HL-60 (cell line): ENCODE data around the gene MAP7.

Source experiments
- GABPA ChIP-seq: IDR thresholded peaks from 2 replicates; pipeline ENCODE4 v1.6.1; 2012; ENCODE audit warnings: low read depth
- POLR2AphosphoS5 ChIP-seq: IDR thresholded peaks from 2 replicates; pipeline ENCODE4 v1.6.1; 2012; ENCODE audit warnings: low read depth
- SPI1 ChIP-seq: IDR thresholded peaks from 2 replicates; pipeline ENCODE4 v1.6.1; 2012; ENCODE audit warnings: low read depth, mild to moderate bottlenecking, borderline replicate concordance
- TF ChIP-seq, protein P1 (sequence below): IDR thresholded peaks from one replicate; pipeline ENCODE4 v1.5.1; 2011; ENCODE audit warnings: low read length, control low read depth, inconsistent platforms; ENCODE audit not compliant: insufficient read depth
- TF ChIP-seq, protein P2 (sequence below): IDR thresholded peaks from 2 replicates; pipeline ENCODE4 v1.6.1; 2012; ENCODE audit warnings: low read depth; ENCODE audit not compliant: insufficient replicate concordance

DNA sequence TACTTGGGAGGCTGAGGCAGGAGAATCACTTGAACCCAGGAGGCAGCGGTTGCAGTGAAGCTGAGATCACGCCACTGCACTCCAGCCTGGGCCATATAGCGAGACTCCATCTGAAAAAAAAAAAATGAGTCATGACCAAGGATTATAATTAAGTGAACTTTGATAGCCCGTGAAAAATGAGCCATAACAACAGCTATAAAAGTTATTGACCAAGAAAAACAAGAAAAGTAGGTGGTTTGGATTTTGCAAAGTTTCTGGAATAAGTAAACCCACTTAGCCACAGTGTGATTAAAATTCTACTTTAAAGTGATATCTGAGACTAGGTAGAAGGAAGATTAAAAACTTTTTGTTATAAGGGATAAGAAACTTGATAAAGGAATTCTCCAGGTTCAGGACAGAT, 234.6 kb downstream of the MAP7 start:
- TF ChIP-seq, protein P1, sequence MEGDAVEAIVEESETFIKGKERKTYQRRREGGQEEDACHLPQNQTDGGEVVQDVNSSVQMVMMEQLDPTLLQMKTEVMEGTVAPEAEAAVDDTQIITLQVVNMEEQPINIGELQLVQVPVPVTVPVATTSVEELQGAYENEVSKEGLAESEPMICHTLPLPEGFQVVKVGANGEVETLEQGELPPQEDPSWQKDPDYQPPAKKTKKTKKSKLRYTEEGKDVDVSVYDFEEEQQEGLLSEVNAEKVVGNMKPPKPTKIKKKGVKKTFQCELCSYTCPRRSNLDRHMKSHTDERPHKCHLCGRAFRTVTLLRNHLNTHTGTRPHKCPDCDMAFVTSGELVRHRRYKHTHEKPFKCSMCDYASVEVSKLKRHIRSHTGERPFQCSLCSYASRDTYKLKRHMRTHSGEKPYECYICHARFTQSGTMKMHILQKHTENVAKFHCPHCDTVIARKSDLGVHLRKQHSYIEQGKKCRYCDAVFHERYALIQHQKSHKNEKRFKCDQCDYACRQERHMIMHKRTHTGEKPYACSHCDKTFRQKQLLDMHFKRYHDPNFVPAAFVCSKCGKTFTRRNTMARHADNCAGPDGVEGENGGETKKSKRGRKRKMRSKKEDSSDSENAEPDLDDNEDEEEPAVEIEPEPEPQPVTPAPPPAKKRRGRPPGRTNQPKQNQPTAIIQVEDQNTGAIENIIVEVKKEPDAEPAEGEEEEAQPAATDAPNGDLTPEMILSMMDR = no peak
- no peak for TF ChIP-seq GABPA
- TF ChIP-seq, protein P2, sequence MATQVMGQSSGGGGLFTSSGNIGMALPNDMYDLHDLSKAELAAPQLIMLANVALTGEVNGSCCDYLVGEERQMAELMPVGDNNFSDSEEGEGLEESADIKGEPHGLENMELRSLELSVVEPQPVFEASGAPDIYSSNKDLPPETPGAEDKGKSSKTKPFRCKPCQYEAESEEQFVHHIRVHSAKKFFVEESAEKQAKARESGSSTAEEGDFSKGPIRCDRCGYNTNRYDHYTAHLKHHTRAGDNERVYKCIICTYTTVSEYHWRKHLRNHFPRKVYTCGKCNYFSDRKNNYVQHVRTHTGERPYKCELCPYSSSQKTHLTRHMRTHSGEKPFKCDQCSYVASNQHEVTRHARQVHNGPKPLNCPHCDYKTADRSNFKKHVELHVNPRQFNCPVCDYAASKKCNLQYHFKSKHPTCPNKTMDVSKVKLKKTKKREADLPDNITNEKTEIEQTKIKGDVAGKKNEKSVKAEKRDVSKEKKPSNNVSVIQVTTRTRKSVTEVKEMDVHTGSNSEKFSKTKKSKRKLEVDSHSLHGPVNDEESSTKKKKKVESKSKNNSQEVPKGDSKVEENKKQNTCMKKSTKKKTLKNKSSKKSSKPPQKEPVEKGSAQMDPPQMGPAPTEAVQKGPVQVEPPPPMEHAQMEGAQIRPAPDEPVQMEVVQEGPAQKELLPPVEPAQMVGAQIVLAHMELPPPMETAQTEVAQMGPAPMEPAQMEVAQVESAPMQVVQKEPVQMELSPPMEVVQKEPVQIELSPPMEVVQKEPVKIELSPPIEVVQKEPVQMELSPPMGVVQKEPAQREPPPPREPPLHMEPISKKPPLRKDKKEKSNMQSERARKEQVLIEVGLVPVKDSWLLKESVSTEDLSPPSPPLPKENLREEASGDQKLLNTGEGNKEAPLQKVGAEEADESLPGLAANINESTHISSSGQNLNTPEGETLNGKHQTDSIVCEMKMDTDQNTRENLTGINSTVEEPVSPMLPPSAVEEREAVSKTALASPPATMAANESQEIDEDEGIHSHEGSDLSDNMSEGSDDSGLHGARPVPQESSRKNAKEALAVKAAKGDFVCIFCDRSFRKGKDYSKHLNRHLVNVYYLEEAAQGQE = no peak
- TF ChIP-seq SPI1 = no peak
- TF ChIP-seq POLR2AphosphoS5 = no peak
